IMR-90 (cell line): Measurements from ENCODE around the gene INPP5J. TPM values are rescaled to one million over a fixed set of nuclear protein-coding genes. Genes with fewer than 3 reads are reported as not detected.
A peak's percentile ranks its signal among the peaks of the same experiment; 100 is the strongest.

Source experiments
- ATAC-seq: fragments of 200-7000 bp; cut with Tn5 transposase; 2 replicates; pipeline ENCODE4 v1.9.1; 2020; ENCODE audit warnings: low read depth, mild to moderate bottlenecking, moderate library complexity
- BruUV-seq: library from RNA; stranded (reverse); fragments of 400-500 nt; replicated peaks from 2 replicates; lab custom pipeline; 2021; lab: Mats Ljungman, UMichigan
- CTCF ChIA-PET: fragments of 300-600 bp; formaldehyde crosslinking; extraction: SDS; loops from one replicate; lab custom pipeline; 2021; ENCODE audit warnings: antibody characterized with exemption; lab: Yijun Ruan, JAX
- POLR2A ChIA-PET: fragments of 300-600 bp; sonication (Branson Sonifier 250); formaldehyde crosslinking; loops from one replicate; lab custom pipeline; 2022; ENCODE audit warnings: antibody characterized with exemption; ENCODE audit not compliant: unreplicated experiment; lab: Charles Lee
- DNase-seq: peaks from one replicate; pipeline ENCODE4 v3.0.0; 2013
- H2AFZ ChIP-seq: replicated peaks from 2 replicates; pipeline ENCODE3; 2013; ENCODE audit warnings: low read length, mild to moderate bottlenecking; ENCODE audit not compliant: poor library complexity
- H2AK5ac ChIP-seq: 2 replicates; pipeline ENCODE4 v1.6.1; 2013; ENCODE audit warnings: low read depth, low read length, inconsistent platforms
- H2AK9ac ChIP-seq: replicated peaks from 2 replicates; pipeline ENCODE3; 2013; ENCODE audit warnings: mild to moderate bottlenecking, low read depth, low read length, moderate library complexity; ENCODE audit not compliant: poor library complexity
- H2BK120ac ChIP-seq: 2 replicates; pipeline ENCODE4 v1.6.1; 2013; ENCODE audit warnings: low read depth, low read length, inconsistent platforms
- H2BK15ac ChIP-seq: 3 replicates; pipeline ENCODE4 v1.6.1; 2013; ENCODE audit warnings: low read depth, low read length, inconsistent platforms
- H2BK20ac ChIP-seq: 2 replicates; pipeline ENCODE4 v1.6.1; 2013; ENCODE audit warnings: low read depth, mild to moderate bottlenecking, inconsistent platforms, low read length, moderate library complexity
- H2BK5ac ChIP-seq: 2 replicates; pipeline ENCODE4 v1.6.1; 2013; ENCODE audit warnings: mild to moderate bottlenecking, low read depth, low read length, inconsistent platforms; ENCODE audit not compliant: poor library complexity, severe bottlenecking
- H3K14ac ChIP-seq: replicated peaks from 2 replicates; pipeline ENCODE4 v1.6.1; 2013; ENCODE audit warnings: low read depth, low read length, inconsistent platforms
- H3K18ac ChIP-seq: 2 replicates; pipeline ENCODE4 v1.6.1; 2013; ENCODE audit warnings: low read depth, low read length, control low read depth
- H3K23ac ChIP-seq: 2 replicates; pipeline ENCODE4 v1.6.1; 2013; ENCODE audit warnings: low read depth, low read length, inconsistent platforms
- H3K27ac ChIP-seq: 2 replicates; pipeline ENCODE4 v1.5.1; 2013; ENCODE audit warnings: mild to moderate bottlenecking, control low read depth, low read length; ENCODE audit not compliant: insufficient read depth
- H3K27me3 ChIP-seq: 2 replicates; pipeline ENCODE4 v1.6.1; 2013; ENCODE audit warnings: low read length; ENCODE audit not compliant: control insufficient read depth, insufficient read depth
- H3K36me3 ChIP-seq: 2 replicates; pipeline ENCODE4 v1.6.1; 2013; ENCODE audit warnings: low read length, mixed read lengths; ENCODE audit not compliant: control insufficient read depth, insufficient read depth
- H3K4ac ChIP-seq: 2 replicates; pipeline ENCODE4 v1.6.1; 2013; ENCODE audit warnings: low read depth, low read length, inconsistent platforms
- H3K4me1 ChIP-seq: 2 replicates; pipeline ENCODE4 v1.6.1; 2013; ENCODE audit warnings: low read length, mixed read lengths; ENCODE audit not compliant: control insufficient read depth, insufficient read depth
- H3K4me2 ChIP-seq: 2 replicates; pipeline ENCODE4 v1.6.1; 2013; ENCODE audit warnings: low read depth, mild to moderate bottlenecking, control low read depth, low read length, moderate library complexity
- H3K4me3 ChIP-seq: 2 replicates; pipeline ENCODE4 v1.5.1; 2013; ENCODE audit warnings: low read depth, mild to moderate bottlenecking, control low read depth, low read length, moderate library complexity; ENCODE audit not compliant: insufficient read depth
- H3K56ac ChIP-seq: 2 replicates; pipeline ENCODE4 v1.6.1; 2013; ENCODE audit warnings: low read length, inconsistent platforms; ENCODE audit not compliant: insufficient read depth; ENCODE audit errors: extremely low read depth
- H3K79me1 ChIP-seq, 2 experiments: 2 replicates each; pipeline ENCODE4 v1.6.1; 2013; ENCODE audit warnings: low read length in 2 of 2, inconsistent platforms in 1 of 2, low read depth in 1 of 2
- H3K9ac ChIP-seq: 2 replicates; pipeline ENCODE4 v1.6.1; 2013; ENCODE audit warnings: low read depth, low read length, control low read depth
- H3K9me1 ChIP-seq: 2 replicates; pipeline ENCODE4 v1.6.1; 2013; ENCODE audit warnings: low read length, inconsistent platforms; ENCODE audit not compliant: insufficient read depth
- H3K9me3 ChIP-seq: 2 replicates; pipeline ENCODE4 v1.6.1; 2013; ENCODE audit warnings: low read length; ENCODE audit not compliant: control insufficient read depth, insufficient read depth
- H4K20me1 ChIP-seq: 2 replicates; pipeline ENCODE4 v1.6.1; 2013; ENCODE audit warnings: low read length, inconsistent platforms; ENCODE audit not compliant: insufficient read depth
- H4K5ac ChIP-seq: 2 replicates; pipeline ENCODE4 v1.6.1; 2013; ENCODE audit warnings: mild to moderate bottlenecking, low read depth, low read length, control low read depth
- H4K8ac ChIP-seq, 2 experiments: 2 replicates each; pipeline ENCODE4 v1.6.1; 2013; ENCODE audit warnings: low read depth in 2 of 2, low read length in 2 of 2, control low read depth in 1 of 2, inconsistent platforms in 1 of 2
- H4K91ac ChIP-seq: 2 replicates; pipeline ENCODE4 v1.6.1; 2013; ENCODE audit warnings: low read depth, low read length, inconsistent platforms; ENCODE audit not compliant: insufficient read depth
- BHLHE40 ChIP-seq: fragments of 150-350 bp; IDR thresholded peaks from 2 replicates; pipeline ENCODE4 v1.6.1; 2016; ENCODE audit warnings: mild to moderate bottlenecking, low read depth, low read length
- CEBPB ChIP-seq: IDR thresholded peaks from 2 replicates; pipeline ENCODE4 v1.6.1; 2012; ENCODE audit warnings: low read depth, low read length, improper control_type of control experiment
- CHD1 ChIP-seq: IDR thresholded peaks from 2 replicates; pipeline ENCODE4 v1.6.1; 2012; ENCODE audit warnings: low read depth, low read length, improper control_type of control experiment
- FOS ChIP-seq: fragments of 150-350 bp; IDR thresholded peaks from 2 replicates; pipeline ENCODE4 v1.6.1; 2016; ENCODE audit warnings: low read depth, low read length
- MAFK ChIP-seq: IDR thresholded peaks from 2 replicates; pipeline ENCODE4 v1.6.1; 2012; ENCODE audit warnings: low read depth, low read length, improper control_type of control experiment
- MAZ ChIP-seq: IDR thresholded peaks from 2 replicates; pipeline ENCODE4 v1.6.1; 2012; ENCODE audit warnings: low read depth, mild to moderate bottlenecking, low read length, improper control_type of control experiment, moderate library complexity, borderline replicate concordance
- MXI1 ChIP-seq: IDR thresholded peaks from 2 replicates; pipeline ENCODE4 v1.6.1; 2012; ENCODE audit warnings: low read depth, mild to moderate bottlenecking, low read length, moderate library complexity, borderline replicate concordance
- NFE2L2 ChIP-seq: fragments of 150-350 bp; IDR thresholded peaks from 2 replicates; pipeline ENCODE4 v1.6.1; 2016; ENCODE audit warnings: low read depth, mild to moderate bottlenecking, low read length
- POLR2A ChIP-seq: IDR thresholded peaks from 2 replicates; pipeline ENCODE4 v1.6.1; 2012; ENCODE audit warnings: mild to moderate bottlenecking, low read depth, low read length
- RAD21 ChIP-seq: IDR thresholded peaks from 2 replicates; pipeline ENCODE4 v1.6.1; 2012; ENCODE audit warnings: low read length, improper control_type of control experiment
- RCOR1 ChIP-seq: IDR thresholded peaks from 2 replicates; pipeline ENCODE4 v1.6.1; 2012; ENCODE audit warnings: mild to moderate bottlenecking, low read length, improper control_type of control experiment; ENCODE audit not compliant: insufficient replicate concordance
- RFX5 ChIP-seq: IDR thresholded peaks from 2 replicates; pipeline ENCODE4 v1.8.0; 2012; ENCODE audit warnings: low read depth, mild to moderate bottlenecking, low read length, moderate library complexity
- SMC3 ChIP-seq: fragments of 150-350 bp; IDR thresholded peaks from 2 replicates; pipeline ENCODE4 v1.6.1; 2016; ENCODE audit warnings: low read depth, mild to moderate bottlenecking, antibody characterized with exemption, low read length, moderate library complexity
- WGBS, 2 experiments: methylation state at CpG; one replicate each; pipeline versions ENCODE4 v1.1.5 to v1.1.7; 2013; ENCODE audit warnings: missing lambda C conversion rate in 2 of 2; ENCODE audit not compliant: insufficient read length in 1 of 2; ENCODE audit errors: extremely low coverage in 2 of 2; 5-methylcytosine and 5-hydroxymethylcytosine counted together
- dilution Hi-C: fragments of 300-500 bp; cut with HindIII; formaldehyde crosslinking; loops from one replicate; pipeline ENCODE4 v1.14.3; 2018; ENCODE audit warnings: low sequenced_read_pairs; ENCODE audit not compliant: unreplicated experiment
- in situ Hi-C: fragments of 300-500 bp; cut with MboI; formaldehyde crosslinking; loops from 3 replicates; pipeline ENCODE4 v1.14.3; 2019; ENCODE audit warnings: low sequenced_read_pairs, inconsistent platforms, mixed read lengths
- intact Hi-C: fragments of 100-400 bp; cut with micrococcal nuclease; formaldehyde crosslinking; loops from 2 replicates; pipeline ENCODE4 v1.10.0; 2022
- polyA plus RNA-seq, 3 experiments: library from polyadenylated mRNA; depleted of rRNA; stranded (reverse); fragments of >200 nt; gene quantifications; 2 replicates each; pipeline ENCODE4 v1.2.3, GENCODE V29; 2012; ENCODE audit warnings: low replicate concordance in 1 of 3
- total RNA-seq: library from RNA; depleted of rRNA; stranded (reverse); fragments of >200 nt; gene quantifications from 2 replicates; pipeline ENCODE4 v1.2.3, GENCODE V29; 2012
- TF ChIP-seq, protein P1 (sequence below): fragments of 150-350 bp; IDR thresholded peaks from 2 replicates; pipeline ENCODE4 v1.6.1; 2017; ENCODE audit warnings: mild to moderate bottlenecking, antibody characterized with exemption, low read length, low read depth
- TF ChIP-seq, protein P2 (sequence below): conservative IDR thresholded peaks from 2 replicates; pipeline ENCODE4 v1.5.1; 2012; ENCODE audit warnings: mild to moderate bottlenecking, low read depth, low read length, improper control_type of control experiment
- TF ChIP-seq, protein P3 (sequence below): fragments of 150-350 bp; IDR thresholded peaks from 2 replicates; pipeline ENCODE4 v1.6.1; 2016; ENCODE audit warnings: low read depth, mild to moderate bottlenecking, low read length, moderate library complexity, borderline replicate concordance

Gene INPP5J
- total and polyA plus RNA-seq, 2 of the 4 experiments (the other 2 are of a cell fraction), result 0.36 to 2.2 TPM

DNA sequence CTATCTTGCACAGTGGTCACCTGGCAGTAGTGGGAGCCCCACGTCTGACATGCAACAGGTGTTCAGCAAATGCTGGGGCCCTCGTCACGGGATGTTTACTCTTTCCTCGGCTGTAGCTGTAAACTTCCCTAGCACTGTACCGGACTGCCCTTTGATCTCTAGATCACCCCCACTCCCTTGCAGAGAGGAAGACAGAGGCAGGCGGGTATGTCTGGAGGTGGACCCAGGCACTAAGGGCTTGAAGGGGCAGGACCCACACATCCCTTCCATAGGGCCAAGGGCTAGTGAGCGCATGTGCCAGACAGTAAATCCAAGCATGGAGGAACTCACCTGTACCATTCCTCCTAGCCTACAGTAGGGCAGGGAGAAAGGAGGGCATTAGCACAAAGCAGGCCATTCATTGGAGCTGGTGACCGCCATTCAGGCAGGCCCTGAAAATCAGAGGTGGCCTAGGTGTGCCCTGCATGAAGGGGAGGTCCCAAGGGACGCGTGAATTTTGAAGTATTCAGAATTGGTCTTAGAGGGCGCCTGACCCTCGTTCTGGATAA, 43.6 kb upstream of the INPP5J start:
- H2AK9ac ChIP-seq, result peak overlapping the region; percentile 72
- H3K56ac ChIP-seq, result no peak overlapping the region
- H2BK5ac ChIP-seq, result no peak overlapping the region
- H3K4ac ChIP-seq, result no peak overlapping the region
- in situ Hi-C loops, result no loop called here
- no peak overlapping the region for H3K14ac ChIP-seq
- H3K27ac ChIP-seq, result no peak overlapping the region
- H3K4me3 ChIP-seq, result no peak overlapping the region
- H3K9me1 ChIP-seq, result peaks cover 18% of the 10 kb centered on the region
- H3K23ac ChIP-seq, result no peak overlapping the region
- no peak overlapping the region for H2BK20ac ChIP-seq
- no peaks in the 10 kb centered on the region; the same call in 1 of the 2 replicates for H4K20me1 ChIP-seq
- no peak overlapping the region for H4K8ac ChIP-seq
- TF ChIP-seq SMC3 (no peak), RAD21 (no peak), FOS (no peak), MXI1 (no peak), MAFK (no peak), CHD1 (no peak), POLR2A (no peak), RFX5 (no peak), RCOR1 (no peak), BHLHE40 (no peak), CEBPB (no peak), NFE2L2 (no peak), MAZ (no peak)
- TF ChIP-seq, protein P1, sequence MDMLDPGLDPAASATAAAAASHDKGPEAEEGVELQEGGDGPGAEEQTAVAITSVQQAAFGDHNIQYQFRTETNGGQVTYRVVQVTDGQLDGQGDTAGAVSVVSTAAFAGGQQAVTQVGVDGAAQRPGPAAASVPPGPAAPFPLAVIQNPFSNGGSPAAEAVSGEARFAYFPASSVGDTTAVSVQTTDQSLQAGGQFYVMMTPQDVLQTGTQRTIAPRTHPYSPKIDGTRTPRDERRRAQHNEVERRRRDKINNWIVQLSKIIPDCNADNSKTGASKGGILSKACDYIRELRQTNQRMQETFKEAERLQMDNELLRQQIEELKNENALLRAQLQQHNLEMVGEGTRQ, result no peak
- TF ChIP-seq, protein P2, sequence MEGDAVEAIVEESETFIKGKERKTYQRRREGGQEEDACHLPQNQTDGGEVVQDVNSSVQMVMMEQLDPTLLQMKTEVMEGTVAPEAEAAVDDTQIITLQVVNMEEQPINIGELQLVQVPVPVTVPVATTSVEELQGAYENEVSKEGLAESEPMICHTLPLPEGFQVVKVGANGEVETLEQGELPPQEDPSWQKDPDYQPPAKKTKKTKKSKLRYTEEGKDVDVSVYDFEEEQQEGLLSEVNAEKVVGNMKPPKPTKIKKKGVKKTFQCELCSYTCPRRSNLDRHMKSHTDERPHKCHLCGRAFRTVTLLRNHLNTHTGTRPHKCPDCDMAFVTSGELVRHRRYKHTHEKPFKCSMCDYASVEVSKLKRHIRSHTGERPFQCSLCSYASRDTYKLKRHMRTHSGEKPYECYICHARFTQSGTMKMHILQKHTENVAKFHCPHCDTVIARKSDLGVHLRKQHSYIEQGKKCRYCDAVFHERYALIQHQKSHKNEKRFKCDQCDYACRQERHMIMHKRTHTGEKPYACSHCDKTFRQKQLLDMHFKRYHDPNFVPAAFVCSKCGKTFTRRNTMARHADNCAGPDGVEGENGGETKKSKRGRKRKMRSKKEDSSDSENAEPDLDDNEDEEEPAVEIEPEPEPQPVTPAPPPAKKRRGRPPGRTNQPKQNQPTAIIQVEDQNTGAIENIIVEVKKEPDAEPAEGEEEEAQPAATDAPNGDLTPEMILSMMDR, result no peak
- TF ChIP-seq, protein P3, sequence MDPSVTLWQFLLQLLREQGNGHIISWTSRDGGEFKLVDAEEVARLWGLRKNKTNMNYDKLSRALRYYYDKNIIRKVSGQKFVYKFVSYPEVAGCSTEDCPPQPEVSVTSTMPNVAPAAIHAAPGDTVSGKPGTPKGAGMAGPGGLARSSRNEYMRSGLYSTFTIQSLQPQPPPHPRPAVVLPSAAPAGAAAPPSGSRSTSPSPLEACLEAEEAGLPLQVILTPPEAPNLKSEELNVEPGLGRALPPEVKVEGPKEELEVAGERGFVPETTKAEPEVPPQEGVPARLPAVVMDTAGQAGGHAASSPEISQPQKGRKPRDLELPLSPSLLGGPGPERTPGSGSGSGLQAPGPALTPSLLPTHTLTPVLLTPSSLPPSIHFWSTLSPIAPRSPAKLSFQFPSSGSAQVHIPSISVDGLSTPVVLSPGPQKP, result no peak
- no peak overlapping the region for H3K4me2 ChIP-seq
- H3K18ac ChIP-seq, result no peak overlapping the region
- POLR2A ChIA-PET, result no interaction called here
- ATAC-seq (no peak), DNase-seq (no peak)
- intact Hi-C loops, result no loop called here
- no peak overlapping the region for H4K5ac ChIP-seq
- peak overlapping the region; percentile 64; the same call in 1 of the 2 replicates for H2AK5ac ChIP-seq
- no peak overlapping the region for H2BK15ac ChIP-seq
- peaks cover 20% of the 10 kb centered on the region for H3K4me1 ChIP-seq
- H3K79me1 ChIP-seq, result peaks cover 15 to 38% of the 10 kb centered on the region in 2 experiments
- no peak overlapping the region for H3K9ac ChIP-seq
- no peak overlapping the region for H4K91ac ChIP-seq
- no TSS peak for BruUV-seq
- peak overlapping the region; percentile 14 for H2AFZ ChIP-seq
- dilution Hi-C loops, result no loop called here
- H2BK120ac ChIP-seq, result no peak overlapping the region
- no peaks in the 10 kb centered on the region for H3K9me3 ChIP-seq
- CTCF ChIA-PET, result no interaction called here
- H3K27me3 ChIP-seq, result no peaks in the 10 kb centered on the region
- peaks cover 7% of the 10 kb centered on the region; the same call in 1 of the 2 replicates for H3K36me3 ChIP-seq
- 78% methylated on average over 6 of the region's 12 CpGs; no CpG with 5 or more reads in 1 of the 2 experiments for WGBS, 2 experiments
